Transverse colon (tissue), 4 donors: ENCODE results near the gene TUSC1.

Experiments used
- EP300 ChIP-seq: sonication (generic); formaldehyde crosslinking; IDR thresholded peaks from one replicate; pipeline ENCODE4 v1.6.1; 2017; ENCODE audit warnings: antibody characterized with exemption, low read depth
- POLR2A ChIP-seq: fragments of 450-650 bp; IDR thresholded peaks from one replicate; pipeline ENCODE4 v1.6.1; 2016; ENCODE audit warnings: antibody characterized with exemption, mild to moderate bottlenecking, moderate library complexity
- POLR2AphosphoS5 ChIP-seq, 3 donors: sonication (generic); formaldehyde crosslinking; IDR thresholded peaks; one replicate each; pipeline ENCODE4 v1.6.1; 2016; ENCODE audit warnings: antibody characterized with exemption in 3 of 3
- TF ChIP-seq, protein P1 (sequence below), 5 experiments: fragments of 200-600 bp in 3 of 5; fragments of 450-650 bp in 2 of 5; sonication (generic) in 3 of 5; IDR thresholded peaks; 1 replicate in 2 of 5; 2 replicates in 3 of 5; pipeline ENCODE4 v1.5.1; 2016 to 2017; ENCODE audit warnings: antibody characterized with exemption in 5 of 5, inconsistent platforms in 3 of 5, mild to moderate bottlenecking in 2 of 5, moderate library complexity in 1 of 5

DNA sequence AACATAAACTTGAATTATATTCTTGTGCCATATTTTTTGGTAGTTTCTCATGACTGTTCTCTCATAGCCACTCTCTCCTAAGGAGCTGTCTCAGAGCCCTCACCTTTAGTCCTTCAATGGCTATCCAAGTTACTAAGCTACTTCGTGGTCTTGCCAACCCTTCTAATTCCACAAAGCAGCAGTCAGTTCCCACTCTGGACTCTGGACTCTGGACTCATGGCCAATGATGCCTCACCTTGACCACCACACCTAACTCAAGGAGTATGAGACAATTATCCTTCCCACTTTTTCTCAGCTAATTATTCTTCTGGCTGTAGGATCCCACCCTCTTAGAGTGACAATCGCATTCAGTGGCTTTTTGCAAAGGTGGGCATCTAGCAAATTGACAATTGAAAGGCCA, 42.2 kb downstream of the TUSC1 start:
- TF ChIP-seq, protein P1, sequence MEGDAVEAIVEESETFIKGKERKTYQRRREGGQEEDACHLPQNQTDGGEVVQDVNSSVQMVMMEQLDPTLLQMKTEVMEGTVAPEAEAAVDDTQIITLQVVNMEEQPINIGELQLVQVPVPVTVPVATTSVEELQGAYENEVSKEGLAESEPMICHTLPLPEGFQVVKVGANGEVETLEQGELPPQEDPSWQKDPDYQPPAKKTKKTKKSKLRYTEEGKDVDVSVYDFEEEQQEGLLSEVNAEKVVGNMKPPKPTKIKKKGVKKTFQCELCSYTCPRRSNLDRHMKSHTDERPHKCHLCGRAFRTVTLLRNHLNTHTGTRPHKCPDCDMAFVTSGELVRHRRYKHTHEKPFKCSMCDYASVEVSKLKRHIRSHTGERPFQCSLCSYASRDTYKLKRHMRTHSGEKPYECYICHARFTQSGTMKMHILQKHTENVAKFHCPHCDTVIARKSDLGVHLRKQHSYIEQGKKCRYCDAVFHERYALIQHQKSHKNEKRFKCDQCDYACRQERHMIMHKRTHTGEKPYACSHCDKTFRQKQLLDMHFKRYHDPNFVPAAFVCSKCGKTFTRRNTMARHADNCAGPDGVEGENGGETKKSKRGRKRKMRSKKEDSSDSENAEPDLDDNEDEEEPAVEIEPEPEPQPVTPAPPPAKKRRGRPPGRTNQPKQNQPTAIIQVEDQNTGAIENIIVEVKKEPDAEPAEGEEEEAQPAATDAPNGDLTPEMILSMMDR (IDR thresholded peaks at IDR 0.05), result no peak
- no peak for TF ChIP-seq POLR2AphosphoS5 (IDR thresholded peaks at IDR 0.05)
- no peak for TF ChIP-seq POLR2A
- no peak for TF ChIP-seq EP300
